CD4-positive, CD25-positive, alpha-beta regulatory T cell (primary cell): ENCODE data around the gene SH3RF1. TPM values are rescaled to one million over a fixed set of nuclear protein-coding genes. Genes with fewer than 3 reads are reported as not detected.
A peak's percentile ranks its signal among the peaks of the same experiment; 100 is the strongest.

Experiments used
- ATAC-seq, 2 donors: fragments of 150-1000 bp; cut with Tn5 transposase; one replicate each; pipeline ENCODE4 v1.10.0; 2021; ENCODE audit warnings: low read depth in 2 of 2, moderate number of reproducible peaks in 2 of 2, moderate library complexity in 1 of 2
- DNase-seq, 3 donors: peaks; one replicate each; pipeline versions ENCODE4 v3.0.0 to v3.0.0-alpha.2; 2012 to 2022; ENCODE audit warnings: mixed read lengths in 1 of 3
- H3K27ac ChIP-seq: one replicate; pipeline ENCODE4 v1.7.0; 2013; ENCODE audit warnings: mild to moderate bottlenecking, low read length; ENCODE audit not compliant: insufficient read depth, poor library complexity, severe bottlenecking
- H3K27me3 ChIP-seq: one replicate; pipeline ENCODE4 v1.7.0; 2013; ENCODE audit warnings: low read length; ENCODE audit not compliant: control insufficient read depth, insufficient read depth
- H3K36me3 ChIP-seq: one replicate; pipeline ENCODE4 v1.7.0; 2013; ENCODE audit warnings: mild to moderate bottlenecking, low read length, moderate library complexity; ENCODE audit not compliant: control insufficient read depth, insufficient read depth
- H3K4me1 ChIP-seq: 2 replicates; pipeline ENCODE4 v1.7.0; 2013; ENCODE audit warnings: mild to moderate bottlenecking, low read length; ENCODE audit not compliant: insufficient read depth, control insufficient read depth, poor library complexity, severe bottlenecking
- H3K4me3 ChIP-seq: one replicate; pipeline ENCODE4 v1.7.0; 2013; ENCODE audit warnings: low read depth, mild to moderate bottlenecking, low read length, moderate library complexity
- H3K9me3 ChIP-seq, 2 experiments: 1 replicate in 1 of 2; 2 replicates in 1 of 2; pipeline ENCODE4 v1.7.0; 2013; ENCODE audit warnings: low read length in 2 of 2, mild to moderate bottlenecking in 1 of 2, moderate library complexity in 1 of 2; ENCODE audit not compliant: control insufficient read depth in 2 of 2
- H3K27ac Mint-ChIP-seq, 3 donors: one replicate each; pipeline ENCODE4 v1.8.0; 2020 to 2022; ENCODE audit warnings: mild to moderate bottlenecking in 3 of 3, mixed read lengths in 3 of 3, moderate library complexity in 2 of 3
- H3K27me3 Mint-ChIP-seq: one replicate; pipeline ENCODE4 v1.8.0; 2022; ENCODE audit warnings: mild to moderate bottlenecking, mixed read lengths
- H3K36me3 Mint-ChIP-seq: one replicate; pipeline ENCODE4 v1.8.0; 2020; ENCODE audit warnings: mixed read lengths
- H3K4me1 Mint-ChIP-seq, 4 donors: one replicate each; pipeline ENCODE4 v1.8.0; 2020 to 2022; ENCODE audit warnings: mixed read lengths in 4 of 4, mild to moderate bottlenecking in 1 of 4
- H3K4me3 Mint-ChIP-seq, 4 donors: one replicate each; pipeline ENCODE4 v1.8.0; 2020 to 2022; ENCODE audit warnings: mild to moderate bottlenecking in 4 of 4, mixed read lengths in 4 of 4, moderate library complexity in 3 of 4
- H3K9me3 Mint-ChIP-seq, 7 donors: one replicate each; pipeline ENCODE4 v1.8.0; 2020 to 2022; ENCODE audit warnings: mixed read lengths in 7 of 7, mild to moderate bottlenecking in 3 of 7, moderate library complexity in 2 of 7
- polyA plus RNA-seq, 4 donors: library from polyadenylated mRNA; unstranded; fragments of 300-500 nt; fragmentation: Illumina TruSeq; gene quantifications; one replicate each; pipeline ENCODE4 v1.2.3, GENCODE V29; 2021
- total RNA-seq: library from RNA; stranded (reverse); gene quantifications from one replicate; pipeline ENCODE4 v1.2.3, GENCODE V29; 2022

The SH3RF1 gene
- total and polyA plus RNA-seq, 5 donors from 2014 or later = 0.69 TPM; not detected in 4

GRCh38 chr4:169060391-169061091, 210.2 kb downstream of the SH3RF1 start:
- DNase-seq (no peak), ATAC-seq (no peak)
- H3K4me3 Mint-ChIP-seq = no peak overlapping the region
- H3K27me3 Mint-ChIP-seq = peaks cover 13% of the 10 kb centered on the region
- no peaks in the 10 kb centered on the region for H3K36me3 Mint-ChIP-seq
- peaks cover 0 to 1% (median 0%) of the 10 kb centered on the region in 7 donors for H3K9me3 Mint-ChIP-seq
- H3K4me1 ChIP-seq = no peaks in the 10 kb centered on the region
- H3K27ac ChIP-seq = no peak overlapping the region
- H3K4me1 Mint-ChIP-seq = no peaks in the 10 kb centered on the region
- H3K27me3 ChIP-seq = no peaks in the 10 kb centered on the region
- H3K4me3 ChIP-seq = no peak overlapping the region
- no peaks in the 10 kb centered on the region for H3K36me3 ChIP-seq
- no peaks in the 10 kb centered on the region for H3K9me3 ChIP-seq
- H3K27ac Mint-ChIP-seq = no peak overlapping the region

- Histone ChIP-seq H3K27me3 (no peaks in the 10 kb centered on the region), H3K9me3 (no peaks in the 10 kb centered on the region), H3K4me3 (no peak overlapping the region), H3K36me3 (no peaks in the 10 kb centered on the region), H3K27ac (no peak overlapping the region), H3K4me1 (no peaks in the 10 kb centered on the region)
- Mint-ChIP-seq H3K4me1 (no peaks in the 10 kb centered on the region), H3K27me3 (peaks cover 13% of the 10 kb centered on the region), H3K9me3 (peaks cover 0 to 1% (median 0%) of the 10 kb centered on the region in 7 donors), H3K4me3 (no peak overlapping the region), H3K27ac (no peak overlapping the region), H3K36me3 (no peaks in the 10 kb centered on the region)
- ATAC-seq (no peak), DNase-seq (no peak)
Measured at GRCh38 chr4:169059306-169060211, 211.2 kb downstream of the SH3RF1 start.

GRCh38 chr4:169058312-169058711, 212.4 kb downstream of the SH3RF1 start:
- H3K36me3 Mint-ChIP-seq = no peaks in the 10 kb centered on the region
- Histone ChIP-seq H3K9me3 (no peaks in the 10 kb centered on the region), H3K36me3 (no peaks in the 10 kb centered on the region), H3K4me3 (no peak overlapping the region), H3K4me1 (no peaks in the 10 kb centered on the region), H3K27ac (no peak overlapping the region), H3K27me3 (no peaks in the 10 kb centered on the region)
- H3K4me1 Mint-ChIP-seq = no peaks in the 10 kb centered on the region
- H3K9me3 Mint-ChIP-seq = peaks cover 0 to 1% (median 0%) of the 10 kb centered on the region in 7 donors
- no peak overlapping the region for H3K27ac Mint-ChIP-seq
- DNase-seq = no peak
- ATAC-seq = no peak
- peaks cover 13% of the 10 kb centered on the region for H3K27me3 Mint-ChIP-seq
- no peak overlapping the region for H3K4me3 Mint-ChIP-seq

GRCh38 chr4:169054879-169055278, 215.9 kb downstream of the SH3RF1 start:
- Histone ChIP-seq H3K27ac (no peak overlapping the region), H3K4me3 (no peak overlapping the region), H3K27me3 (no peaks in the 10 kb centered on the region), H3K4me1 (no peaks in the 10 kb centered on the region), H3K9me3 (no peaks in the 10 kb centered on the region), H3K36me3 (no peaks in the 10 kb centered on the region)
- Mint-ChIP-seq H3K36me3 (no peaks in the 10 kb centered on the region), H3K4me3 (peak overlapping the region in 1 of 4 donors; percentile 45), H3K4me1 (no peaks in the 10 kb centered on the region), H3K27me3 (peaks cover 13% of the 10 kb centered on the region), H3K9me3 (peaks cover 0 to 1% (median 0%) of the 10 kb centered on the region in 7 donors), H3K27ac (peak overlapping the region in 1 of 3 donors; percentile 18)
- DNase-seq (no peak), ATAC-seq (no peak)

- Histone ChIP-seq H3K4me3 (no peak overlapping the region), H3K27me3 (no peaks in the 10 kb centered on the region), H3K9me3 (no peaks in the 10 kb centered on the region), H3K27ac (no peak overlapping the region), H3K36me3 (no peaks in the 10 kb centered on the region), H3K4me1 (no peaks in the 10 kb centered on the region)
- H3K27ac Mint-ChIP-seq = no peak overlapping the region
- no peaks in the 10 kb centered on the region for H3K36me3 Mint-ChIP-seq
- H3K9me3 Mint-ChIP-seq = peaks cover 0 to 1% (median 0%) of the 10 kb centered on the region in 7 donors
- DNase-seq (no peak), ATAC-seq (no peak)
- H3K4me3 Mint-ChIP-seq = no peak overlapping the region
- peaks cover 13% of the 10 kb centered on the region for H3K27me3 Mint-ChIP-seq
- no peaks in the 10 kb centered on the region for H3K4me1 Mint-ChIP-seq
Measured at GRCh38 chr4:169052594-169052945, 218.2 kb downstream of the SH3RF1 start.

GRCh38 chr4:169051761-169052593, 218.8 kb downstream of the SH3RF1 start:
- Mint-ChIP-seq H3K4me1 (no peaks in the 10 kb centered on the region), H3K9me3 (peaks cover 0 to 1% (median 0%) of the 10 kb centered on the region in 7 donors), H3K4me3 (no peak overlapping the region), H3K36me3 (no peaks in the 10 kb centered on the region), H3K27me3 (peaks cover 8% of the 10 kb centered on the region), H3K27ac (no peak overlapping the region)
- Histone ChIP-seq H3K36me3 (no peaks in the 10 kb centered on the region), H3K4me1 (no peaks in the 10 kb centered on the region), H3K9me3 (no peaks in the 10 kb centered on the region), H3K4me3 (no peak overlapping the region), H3K27me3 (no peaks in the 10 kb centered on the region), H3K27ac (no peak overlapping the region)
- no peak for DNase-seq
- no peak for ATAC-seq

GRCh38 chr4:169050881-169051760, 219.6 kb downstream of the SH3RF1 start:
- Mint-ChIP-seq H3K4me3 (no peak overlapping the region), H3K36me3 (no peaks in the 10 kb centered on the region), H3K27ac (no peak overlapping the region), H3K4me1 (no peaks in the 10 kb centered on the region), H3K9me3 (peaks cover 0 to 1% (median 0%) of the 10 kb centered on the region in 7 donors), H3K27me3 (peaks cover under 1% of the 10 kb centered on the region)
- Histone ChIP-seq H3K27me3 (no peaks in the 10 kb centered on the region), H3K27ac (no peak overlapping the region), H3K9me3 (no peaks in the 10 kb centered on the region), H3K36me3 (no peaks in the 10 kb centered on the region), H3K4me3 (no peak overlapping the region), H3K4me1 (no peaks in the 10 kb centered on the region)
- ATAC-seq (no peak), DNase-seq (no peak)
